GM19455 (cell line): ENCODE data around the gene AGBL4.
"Not testable (repeated sequence)": the region's sequence is repeated elsewhere in the genome, so short reads cannot be mapped to it uniquely, and the experiment has no call there.

Source experiments
- ATAC-seq: cut with Tn5 transposase; IDR thresholded peaks from one replicate; pipeline ENCODE4 v1.9.1; 2021; ENCODE audit not compliant: unreplicated experiment

AGBL4 gene

DNA sequence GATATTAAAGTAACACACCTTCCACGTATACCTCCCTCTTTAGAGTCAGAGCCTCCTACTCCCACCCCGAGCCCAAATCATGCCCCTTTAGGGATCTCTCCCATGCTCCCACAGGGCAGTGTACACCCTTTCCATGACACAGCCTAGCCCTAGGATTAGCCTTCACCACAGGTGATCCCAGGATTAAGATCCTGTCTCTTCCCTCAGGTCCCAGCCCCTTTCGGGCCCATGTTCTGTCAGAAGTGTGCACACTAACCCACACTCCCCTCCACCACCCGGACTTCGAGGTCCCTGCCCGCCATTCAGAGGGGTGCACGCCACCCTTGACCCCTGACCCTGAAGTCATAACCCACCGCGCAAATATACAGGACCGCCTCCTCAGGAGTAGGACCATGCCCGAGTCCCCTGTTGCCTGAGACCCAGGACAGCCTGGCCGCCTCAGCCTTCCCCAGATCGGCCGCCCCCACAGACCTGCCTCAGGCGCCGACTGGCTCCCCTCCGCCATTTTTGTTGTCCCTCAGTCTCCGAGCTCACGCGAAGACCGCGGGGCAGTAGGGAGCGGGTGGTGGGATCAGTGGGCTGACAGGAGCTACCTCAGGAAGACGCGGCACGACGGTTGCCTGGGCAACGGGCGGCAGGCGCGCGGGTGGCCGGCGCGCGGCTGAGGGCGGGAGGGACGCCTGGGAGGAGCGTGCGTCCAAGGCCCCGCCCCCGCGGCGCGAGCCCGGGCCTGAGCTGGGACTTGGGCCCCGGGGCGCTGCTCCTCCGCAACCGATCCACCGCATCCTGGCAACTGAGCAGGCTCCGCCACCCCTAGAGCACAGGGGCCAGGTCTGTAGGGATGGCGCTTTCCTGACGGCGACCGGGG, at the start of gene AGBL4:
Gene AGBL4 (minus strand): TSS at position 663 of the 868 bp plus-strand sequence.
- no peak for ATAC-seq

DNA sequence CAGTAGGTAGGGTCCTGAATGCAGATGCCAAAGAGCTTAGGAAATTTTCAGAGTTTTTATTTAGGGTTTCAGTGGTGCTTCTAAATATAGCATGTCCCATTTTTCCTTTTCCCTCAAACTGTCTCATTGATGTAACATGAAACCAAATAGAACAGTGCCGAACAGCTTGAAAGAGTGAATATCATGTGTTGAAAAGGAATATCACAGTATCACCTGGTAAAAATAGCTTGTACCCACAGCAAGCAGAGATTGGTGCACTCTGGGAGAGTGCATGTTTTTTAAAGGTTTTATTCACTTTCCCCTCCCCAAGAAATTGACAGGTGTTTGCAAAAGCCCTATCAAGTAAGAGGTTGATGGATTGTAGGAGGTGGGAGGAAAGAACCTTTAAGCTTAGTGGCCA, 43.1 kb upstream of the AGBL4 start:
- ATAC-seq: no peak

DNA sequence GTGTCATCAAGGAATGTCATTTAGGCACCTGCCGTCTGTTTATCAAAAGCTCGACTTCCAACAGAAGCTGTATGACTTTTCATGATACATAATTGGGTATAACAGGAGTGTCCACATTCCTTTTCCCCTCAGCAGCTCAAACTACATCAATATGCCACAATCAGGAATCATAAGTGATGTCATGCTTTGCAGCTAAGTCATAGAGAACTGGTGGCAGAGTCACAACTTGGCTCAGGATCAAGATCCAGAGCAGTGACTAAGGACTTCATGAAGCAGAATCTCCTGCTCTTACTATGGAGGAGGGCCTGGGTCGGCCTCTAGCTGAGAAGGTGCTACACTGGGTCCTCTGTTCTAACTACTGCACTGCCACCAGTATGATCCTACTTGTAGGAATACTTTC, 36.5 kb upstream of the AGBL4 start:
- ATAC-seq: no peak

DNA sequence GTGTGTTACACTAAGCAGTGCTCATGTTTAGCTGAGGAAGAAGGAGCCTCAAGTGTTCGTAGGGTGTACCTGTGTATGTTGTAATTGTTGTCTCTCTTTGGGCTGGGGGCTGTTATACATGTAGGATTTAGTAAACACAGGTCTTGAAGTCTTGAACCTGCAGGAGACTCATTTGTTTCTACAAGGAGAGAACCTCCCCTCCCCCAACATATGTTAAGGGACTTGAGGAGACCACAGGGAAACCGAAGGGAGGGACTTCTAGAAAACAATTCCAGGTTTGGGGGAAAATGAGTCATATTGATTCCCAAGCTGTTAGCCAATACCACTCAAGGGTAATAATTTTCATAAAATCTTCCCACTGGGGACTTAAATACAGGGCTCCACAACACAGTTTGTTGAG, 25.0 kb upstream of the AGBL4 start:
- no peak for ATAC-seq

DNA sequence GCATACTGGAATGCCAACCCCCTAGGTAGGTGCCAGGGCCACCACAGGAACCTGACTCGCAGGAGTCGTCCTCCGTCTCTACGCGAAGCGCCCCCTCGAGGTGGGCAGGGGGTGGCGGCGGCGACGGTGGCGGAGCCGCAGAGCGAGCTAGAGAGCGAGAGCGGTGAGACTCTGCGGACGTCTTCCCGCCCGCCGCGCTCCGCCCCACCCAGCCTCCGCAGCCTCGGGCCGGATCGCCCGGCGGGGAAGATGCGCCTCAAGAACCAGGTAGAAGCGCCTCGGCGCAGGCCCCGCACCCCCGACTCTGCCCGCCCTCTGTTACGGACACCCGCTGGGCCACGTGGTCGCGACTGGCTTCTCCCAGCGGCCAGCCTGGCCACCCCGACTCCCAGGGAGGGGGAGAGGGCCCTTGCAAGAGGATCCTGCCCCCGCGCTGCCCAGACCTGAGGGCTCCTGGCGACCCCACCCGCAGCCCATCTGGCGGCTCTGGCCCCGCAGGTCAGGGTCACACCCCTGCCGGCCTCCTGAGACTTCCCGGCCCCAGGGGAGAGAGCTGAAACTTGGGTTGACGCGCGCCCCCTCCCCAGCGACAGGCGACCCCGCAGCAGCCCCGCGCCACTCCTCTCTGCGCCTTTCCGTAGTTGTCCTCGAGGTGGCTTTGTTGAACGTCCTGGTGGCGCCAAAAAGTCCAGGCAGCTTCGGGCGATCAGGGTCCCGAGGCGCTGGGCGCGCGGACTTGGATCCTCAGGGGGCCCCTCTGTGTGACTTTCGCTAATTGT, 24.4 kb upstream of the AGBL4 start:
- ATAC-seq: no peak

DNA sequence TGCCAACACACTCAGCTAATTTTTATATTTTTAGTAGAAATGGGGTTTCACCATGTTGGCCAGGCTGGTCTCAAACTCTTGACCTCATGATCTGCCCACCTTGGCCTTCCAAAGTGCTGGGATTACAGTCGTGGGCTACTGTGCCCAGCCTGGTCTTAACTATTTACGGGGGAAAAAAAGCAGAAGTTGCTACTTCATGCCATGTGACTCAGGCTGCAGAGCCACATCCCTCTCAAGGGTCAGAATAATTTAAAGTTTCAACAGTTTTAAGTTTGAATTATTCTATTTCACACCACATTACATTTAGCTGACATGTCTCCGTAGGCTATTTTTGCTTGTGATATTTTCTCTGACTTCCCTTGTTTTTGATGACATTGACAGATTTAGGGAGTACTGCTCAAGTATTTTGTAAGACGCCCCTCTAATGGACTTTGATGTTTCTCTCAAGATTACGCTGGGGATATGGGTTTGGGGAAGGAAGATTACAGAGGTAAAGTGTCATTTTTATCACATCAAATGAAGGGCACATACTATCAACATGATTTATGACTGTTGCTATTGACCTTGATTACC, 14.6 kb upstream of the AGBL4 start:
- no peak for ATAC-seq

DNA sequence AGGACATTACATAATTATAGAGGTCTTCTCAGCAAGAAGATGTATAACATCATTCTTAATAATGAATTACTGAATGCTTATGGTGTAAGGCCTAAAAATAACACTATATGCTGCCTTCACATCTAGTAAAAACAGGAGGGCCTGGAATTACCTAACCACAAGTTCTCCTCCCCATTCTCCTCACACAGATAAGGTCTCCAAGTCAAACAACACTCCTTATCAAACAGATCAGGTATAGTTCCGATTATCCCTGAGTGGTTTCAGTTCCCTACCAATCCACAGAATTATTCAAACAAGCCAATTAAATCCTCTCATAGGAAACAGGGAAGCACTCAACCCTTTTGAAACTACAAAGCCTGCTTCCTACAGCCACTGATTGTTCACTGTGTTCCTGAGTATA, 4.0 kb upstream of the AGBL4 start:
- ATAC-seq: no peak

DNA sequence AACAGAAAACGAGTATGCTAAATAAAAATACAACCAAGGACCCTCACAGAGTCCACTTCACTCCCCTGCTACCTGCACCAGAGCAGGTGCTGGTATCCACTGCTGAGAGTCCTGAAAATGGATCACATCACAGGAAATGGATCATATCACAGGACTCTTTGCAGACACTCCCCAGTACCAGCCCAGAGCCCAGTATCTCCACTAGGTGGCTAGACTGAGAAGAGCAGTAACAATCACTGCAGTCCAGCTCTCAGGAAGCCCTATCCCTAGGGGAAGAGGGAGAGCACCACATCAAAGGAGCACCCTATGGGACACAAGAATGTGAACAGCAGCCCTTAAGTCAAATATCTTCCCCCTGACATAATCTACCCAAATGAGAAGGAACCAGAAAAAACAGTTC, 28.0 kb downstream of the AGBL4 start:
- ATAC-seq: no peak

DNA sequence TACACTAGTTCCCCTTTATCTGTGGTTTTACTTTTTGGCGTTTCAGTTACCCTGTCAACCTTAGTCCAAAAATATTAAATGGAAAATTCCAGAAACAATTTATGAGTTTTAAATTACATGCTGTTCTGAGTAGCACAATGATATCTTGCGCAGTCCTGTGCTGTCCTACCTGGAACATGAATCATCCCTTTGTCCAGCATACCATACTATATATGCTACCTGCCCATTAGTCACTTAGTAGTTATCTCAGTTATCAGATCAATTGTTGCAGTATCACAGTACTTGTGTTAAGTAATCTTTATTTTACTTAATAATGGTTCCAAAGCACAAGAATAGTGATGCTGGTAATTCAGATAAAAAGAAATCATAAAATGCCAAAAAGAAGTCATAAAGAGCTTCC, 52.7 kb downstream of the AGBL4 start:
- no peak for ATAC-seq

DNA sequence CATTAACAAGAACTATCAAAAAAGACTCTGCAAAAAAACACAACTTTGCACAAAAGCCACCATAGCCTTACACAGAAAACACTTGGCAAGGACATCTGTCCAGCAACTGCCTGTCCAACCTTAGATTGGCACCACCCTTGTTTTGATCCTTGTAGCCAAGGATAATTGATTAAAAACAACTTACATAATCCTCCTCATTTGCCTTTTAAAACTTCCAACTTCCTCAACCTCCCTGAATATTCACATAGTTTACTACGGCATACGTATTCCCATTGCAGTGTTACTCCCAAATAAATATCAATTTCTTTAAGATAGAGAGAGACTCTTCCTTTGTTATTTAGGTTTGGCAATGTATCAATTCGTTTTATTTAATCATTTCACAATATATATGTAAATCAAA, 72.4 kb downstream of the AGBL4 start:
- ATAC-seq: no peak

DNA sequence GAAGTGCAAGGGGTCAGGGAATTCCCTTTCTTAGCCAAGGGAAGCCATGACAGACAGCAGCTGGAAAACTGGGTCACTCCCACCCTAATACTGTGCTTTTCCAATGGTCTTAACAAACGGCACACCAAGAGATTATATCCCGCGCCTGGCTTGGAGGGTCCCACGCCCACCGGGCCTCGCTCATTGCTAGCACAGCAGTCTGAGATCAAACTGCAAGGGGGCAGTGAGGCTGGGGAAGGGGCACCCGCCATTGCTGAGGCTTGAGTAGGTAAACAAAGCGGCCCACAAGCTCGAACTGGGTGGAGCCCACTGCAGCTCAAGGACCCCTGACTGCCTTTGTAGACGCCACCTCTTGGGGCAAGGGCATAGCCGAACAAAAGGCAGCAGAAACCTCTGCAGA, 108.5 kb downstream of the AGBL4 start:
- not testable (repeated sequence) for ATAC-seq

DNA sequence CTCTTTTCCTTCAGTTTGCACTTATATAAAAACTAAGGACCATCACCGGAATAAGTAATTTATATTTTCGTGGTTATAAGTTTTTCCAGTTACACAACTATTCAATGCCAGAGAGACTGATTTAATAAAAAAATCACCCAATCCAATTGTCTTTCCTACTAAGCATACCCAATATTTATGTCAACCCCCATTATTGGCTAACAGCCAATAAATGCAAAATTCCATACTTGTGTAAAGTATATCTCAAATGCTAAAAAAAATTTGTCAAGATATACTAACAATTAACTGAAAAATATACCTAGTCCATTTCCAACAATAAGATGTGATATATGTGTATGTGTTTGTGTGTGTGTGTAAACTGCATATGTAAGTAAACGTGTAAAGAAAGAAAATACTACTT, 117.4 kb downstream of the AGBL4 start:
- no peak for ATAC-seq

DNA sequence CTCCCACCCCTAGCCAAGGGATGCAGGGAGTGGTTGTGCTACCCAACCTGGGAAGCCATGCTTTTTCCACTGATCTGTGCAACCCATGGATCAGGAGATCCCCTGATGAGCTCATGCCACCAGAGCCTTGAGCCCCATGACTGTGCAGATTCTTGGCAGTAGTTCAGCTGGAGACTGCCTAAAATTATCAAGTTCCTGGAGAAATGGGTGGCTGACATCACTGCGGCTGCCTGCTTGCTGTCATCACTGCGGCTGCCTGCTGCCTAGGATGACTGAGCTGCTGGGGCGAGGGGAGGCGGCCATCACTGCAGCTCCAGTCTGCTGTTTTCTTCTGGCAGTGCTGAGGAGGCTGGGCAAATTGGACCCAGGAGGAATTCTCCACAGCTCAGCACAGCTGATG, 159.2 kb downstream of the AGBL4 start:
- ATAC-seq: no peak

DNA sequence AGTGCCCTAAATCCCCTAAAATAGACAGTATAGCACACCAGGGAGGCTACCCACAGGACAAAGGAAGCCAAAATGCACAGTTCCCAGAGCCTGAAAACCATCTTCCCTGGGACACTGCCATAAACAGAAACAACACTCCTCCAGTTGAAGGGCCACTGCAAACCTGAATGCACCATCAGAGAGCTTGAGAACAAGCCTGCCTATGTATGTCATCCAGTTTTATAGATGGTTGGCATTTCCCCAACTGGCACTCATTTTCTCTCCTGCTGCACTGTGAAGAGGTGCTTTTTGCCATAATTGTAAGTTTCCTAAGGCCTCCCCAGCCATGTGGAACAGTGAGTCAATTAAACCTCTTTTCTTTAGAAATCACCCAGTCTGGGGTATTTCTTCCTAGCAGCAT, 169.0 kb downstream of the AGBL4 start:
- ATAC-seq: no peak

DNA sequence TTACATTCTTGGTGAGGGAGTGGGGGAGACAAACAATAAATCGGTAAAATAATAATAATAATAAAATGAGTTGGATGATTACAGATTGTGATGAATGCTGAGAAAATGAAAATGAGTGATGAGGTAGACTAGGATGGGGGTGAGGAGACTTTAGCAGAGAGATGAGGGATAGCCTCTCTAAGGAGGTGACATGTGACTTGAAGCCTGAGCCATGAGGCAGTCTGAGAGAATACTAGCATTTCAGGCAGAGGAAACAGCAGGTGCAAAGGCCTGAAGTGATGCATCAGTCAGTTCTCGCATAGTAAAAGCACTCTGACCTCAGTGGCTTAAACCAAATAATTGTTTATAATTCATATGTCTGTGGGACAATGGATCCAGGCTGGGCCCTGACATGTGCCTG, 181.2 kb downstream of the AGBL4 start:
- ATAC-seq: no peak

DNA sequence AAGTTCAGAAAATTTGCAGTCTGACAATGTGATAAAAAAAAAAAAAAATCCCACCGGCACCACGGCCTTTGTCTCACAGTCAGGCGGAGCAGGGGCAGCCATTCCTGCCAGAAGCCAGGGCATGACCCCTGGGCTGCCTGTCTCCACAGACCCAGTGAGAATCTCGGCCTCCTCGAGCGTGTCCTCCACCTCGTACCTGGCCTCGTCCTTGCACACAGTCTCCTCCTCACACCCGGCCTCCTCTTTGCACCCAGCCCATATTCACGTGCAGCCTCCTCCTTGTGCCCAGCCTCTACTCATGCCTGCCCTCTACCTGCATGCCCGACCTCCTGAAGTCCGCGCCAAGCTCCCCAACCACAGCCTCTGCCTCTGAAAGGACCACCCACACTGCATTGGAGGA, 182.0 kb downstream of the AGBL4 start:
- no peak for ATAC-seq

DNA sequence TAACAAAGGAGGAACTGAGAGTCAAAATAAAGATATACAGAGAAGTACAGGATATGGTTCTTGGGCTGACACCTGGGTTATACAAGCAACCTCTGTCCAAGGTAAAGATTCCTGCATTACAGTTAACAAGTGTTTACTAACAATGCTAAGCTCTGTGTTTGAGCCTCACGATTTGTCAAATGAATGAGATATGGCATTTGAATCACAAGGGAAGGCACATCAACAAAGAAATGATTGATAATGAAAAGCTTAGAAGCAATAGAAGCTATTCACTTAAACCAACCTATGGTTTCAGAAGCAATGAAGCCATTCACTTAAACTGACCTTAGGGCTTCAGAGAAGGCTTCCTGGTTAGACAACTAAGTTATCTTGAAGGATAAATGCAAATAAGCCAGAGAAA, 199.5 kb downstream of the AGBL4 start:
- no peak for ATAC-seq

DNA sequence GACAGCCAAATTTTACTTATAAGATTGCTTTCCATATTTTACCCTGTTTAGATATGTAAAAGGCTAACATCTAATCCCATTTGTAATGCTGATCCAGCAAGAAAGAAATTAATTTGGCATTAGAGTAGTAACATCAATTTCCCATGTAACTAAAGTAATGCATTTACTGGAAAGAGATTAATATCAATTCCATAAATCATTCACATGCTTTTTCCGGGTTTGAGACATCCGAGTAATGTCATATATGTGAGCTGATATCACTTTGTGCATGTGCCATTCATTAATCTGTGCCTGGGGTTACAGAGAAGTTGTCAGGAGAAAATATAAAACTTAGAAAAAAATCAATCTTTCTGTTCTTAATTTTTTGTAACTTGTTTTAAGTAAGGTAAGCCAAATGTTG, 206.1 kb downstream of the AGBL4 start:
- ATAC-seq: no peak

DNA sequence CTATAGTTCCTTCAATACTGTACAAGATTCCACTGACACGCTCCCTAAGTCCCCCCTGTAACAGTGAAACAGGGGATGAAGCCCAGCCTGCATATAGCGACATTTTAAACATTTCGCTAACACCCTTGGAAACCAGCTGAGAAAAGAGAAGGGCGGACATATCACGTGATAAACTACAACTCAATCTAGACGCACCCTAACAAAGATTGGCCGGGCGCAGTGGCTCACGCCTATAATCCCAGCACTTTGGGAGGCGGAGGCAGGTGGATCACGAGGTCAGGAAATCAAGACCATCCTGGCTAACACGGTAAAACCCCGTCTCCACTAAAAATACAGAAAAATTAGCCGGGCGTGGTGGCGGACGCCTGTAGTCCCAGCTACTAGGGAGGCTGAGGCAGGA, 236.7 kb downstream of the AGBL4 start:
- ATAC-seq: not testable (repeated sequence)

DNA sequence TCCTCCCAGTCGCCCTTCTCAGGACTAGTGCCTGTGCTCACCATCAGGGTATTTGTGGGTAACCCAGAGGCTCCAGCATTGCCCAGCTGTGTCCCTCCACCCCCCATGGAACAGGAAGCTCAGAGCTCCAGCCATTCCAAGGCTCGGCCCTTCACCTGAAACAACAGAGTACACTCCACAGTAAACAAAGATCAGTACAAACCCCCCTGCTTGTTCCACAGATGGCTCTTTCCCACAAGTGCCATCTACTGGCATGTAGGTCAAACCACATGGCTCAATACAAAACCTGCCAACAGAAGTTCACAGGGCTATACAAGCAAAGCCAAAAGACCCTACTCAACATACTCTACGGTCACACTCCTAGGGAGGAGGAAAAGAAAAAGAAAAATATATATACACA, 258.7 kb downstream of the AGBL4 start:
- no peak for ATAC-seq

DNA sequence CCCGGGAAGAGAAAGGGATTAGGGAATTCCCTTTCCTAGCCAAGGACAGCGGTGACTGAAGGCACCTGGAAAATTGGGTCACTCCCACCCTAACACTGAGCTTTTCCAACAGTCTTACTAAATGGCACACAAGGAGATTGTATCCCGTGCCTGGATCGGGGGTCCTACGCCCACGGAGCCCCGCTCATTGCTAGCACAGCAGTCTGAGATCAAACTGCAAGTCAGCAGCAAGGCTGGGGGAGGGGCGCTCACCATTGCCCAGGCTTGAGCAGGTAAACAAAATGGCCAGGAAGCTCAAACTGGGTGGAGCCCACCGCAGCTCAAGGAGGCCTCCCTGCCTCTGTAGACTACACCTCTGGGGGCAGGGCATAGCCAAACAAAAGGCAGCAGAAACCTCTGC, 285.6 kb downstream of the AGBL4 start:
- not testable (repeated sequence) for ATAC-seq

DNA sequence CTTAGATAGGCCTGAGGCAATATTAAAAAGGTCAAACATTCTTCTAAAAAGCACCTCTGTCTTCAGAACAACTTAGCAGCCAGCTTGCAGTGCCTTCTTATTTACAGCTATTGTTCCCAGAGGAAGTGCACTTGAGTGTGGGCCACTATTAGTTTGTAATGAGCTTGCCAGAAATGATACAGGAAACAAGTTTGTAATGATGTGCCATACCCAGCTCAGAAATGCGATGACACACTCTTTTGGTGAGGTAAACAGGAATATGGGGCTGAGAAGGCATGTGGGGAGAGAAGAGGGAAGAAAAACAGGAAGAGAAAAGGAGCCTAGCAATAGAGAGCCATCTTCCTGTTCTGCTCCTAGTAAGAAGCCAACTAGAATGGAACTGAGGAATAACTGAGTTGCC, 295.4 kb downstream of the AGBL4 start:
- no peak for ATAC-seq
